SJCRH30 (cell line): ENCODE measurements around the gene SPAG6. TPM values are rescaled to one million over a fixed set of nuclear protein-coding genes. Genes with fewer than 3 reads are reported as not detected.
"Not testable (repeated sequence)": the region's sequence is repeated elsewhere in the genome, so short reads cannot be mapped to it uniquely, and the experiment has no call there.

Experiments used
- DNase-seq, 2 experiments: peaks; one replicate each; pipeline ENCODE4 v3.0.0-alpha.2; 2015 to 2020
- H3K27ac ChIP-seq: fragments of 250-450 bp; sonication (Bioruptor Pico); 2 replicates; pipeline ENCODE4 v1.5.1; 2020; ENCODE audit warnings: mild to moderate bottlenecking, moderate library complexity
- H3K27me3 ChIP-seq: fragments of 250-450 bp; sonication (Bioruptor Pico); 2 replicates; pipeline ENCODE4 v1.5.1; 2020; ENCODE audit warnings: mild to moderate bottlenecking, moderate library complexity
- H3K36me3 ChIP-seq: fragments of 250-450 bp; sonication (Bioruptor Pico); 2 replicates; pipeline ENCODE4 v1.5.1; 2020; ENCODE audit warnings: mild to moderate bottlenecking, moderate library complexity
- H3K4me1 ChIP-seq: fragments of 250-450 bp; sonication (Bioruptor Pico); 2 replicates; pipeline ENCODE4 v1.5.1; 2020; ENCODE audit warnings: mild to moderate bottlenecking, moderate library complexity
- H3K4me3 ChIP-seq: fragments of 250-450 bp; sonication (Bioruptor Pico); 2 replicates; pipeline ENCODE4 v1.5.1; 2020; ENCODE audit warnings: mild to moderate bottlenecking, moderate library complexity
- H3K9me3 ChIP-seq: fragments of 250-450 bp; sonication (Bioruptor Pico); replicated peaks from 2 replicates; pipeline ENCODE4 v1.5.1; 2020; ENCODE audit warnings: mild to moderate bottlenecking, moderate library complexity
- total RNA-seq: library from RNA; depleted of rRNA; stranded (reverse); fragments of >200 nt; shearing (Covaris generic); gene quantifications from 2 replicates; pipeline ENCODE4 v1.2.3, GENCODE V29; 2014; rRNA removed

The SPAG6 gene
- total RNA-seq: 0.25 and 1.3 TPM in 2 replicates

DNA sequence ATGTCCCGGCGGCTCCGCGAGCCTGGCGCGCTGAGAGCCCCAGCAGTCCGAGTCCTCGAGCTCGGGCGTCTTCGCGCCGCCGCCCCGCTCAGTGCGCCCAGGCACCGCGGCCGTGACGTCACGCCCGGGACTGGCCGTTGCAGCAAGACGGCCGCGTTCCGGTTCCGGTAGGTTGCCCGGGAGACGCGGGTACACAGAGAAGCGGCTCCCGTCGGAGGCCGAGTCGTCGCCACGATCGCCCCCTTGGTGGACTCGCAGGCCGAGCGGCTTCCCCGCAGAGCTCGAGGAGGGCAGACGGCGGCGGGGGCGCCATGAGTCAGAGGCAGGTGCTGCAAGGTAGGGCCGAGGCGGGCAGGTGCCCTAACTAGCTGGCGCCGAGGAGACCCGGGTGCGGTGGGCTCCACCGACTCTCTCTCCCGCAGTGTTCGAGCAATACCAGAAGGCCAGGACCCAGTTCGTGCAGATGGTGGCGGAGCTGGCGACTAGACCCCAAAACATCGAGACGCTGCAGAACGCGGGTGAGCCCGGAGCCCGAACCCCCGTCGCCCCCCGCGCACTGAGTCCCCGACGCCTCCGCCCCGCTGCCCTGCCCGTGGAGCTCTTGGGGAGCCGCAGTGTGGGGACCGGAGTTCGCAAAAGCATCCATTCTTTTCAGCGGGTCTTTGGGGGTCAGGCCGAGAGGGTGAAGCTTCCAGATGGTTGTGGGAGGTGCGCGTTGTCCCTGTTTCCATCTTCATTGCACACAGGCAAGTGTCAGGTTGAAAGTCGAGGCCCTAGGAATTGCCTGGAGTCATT, at the start of gene SPAG6:
Gene SPAG6 (plus strand): TSS at position 196 of the 795 bp plus-strand sequence. CDS start 116 bp downstream, at position 312.
- Histone ChIP-seq H3K27ac (no peak within 1 kb of the TSS), H3K9me3 (no peaks in the 10 kb centered on the region), H3K4me1 (peaks cover 3% of the 10 kb centered on the region; the same call in 1 of the 2 replicates), H3K27me3 (no peaks in the 10 kb centered on the region), H3K4me3 (no peak within 1 kb of the TSS), H3K36me3 (no peaks in the 10 kb centered on the region)
- DNase-seq: no peak

DNA sequence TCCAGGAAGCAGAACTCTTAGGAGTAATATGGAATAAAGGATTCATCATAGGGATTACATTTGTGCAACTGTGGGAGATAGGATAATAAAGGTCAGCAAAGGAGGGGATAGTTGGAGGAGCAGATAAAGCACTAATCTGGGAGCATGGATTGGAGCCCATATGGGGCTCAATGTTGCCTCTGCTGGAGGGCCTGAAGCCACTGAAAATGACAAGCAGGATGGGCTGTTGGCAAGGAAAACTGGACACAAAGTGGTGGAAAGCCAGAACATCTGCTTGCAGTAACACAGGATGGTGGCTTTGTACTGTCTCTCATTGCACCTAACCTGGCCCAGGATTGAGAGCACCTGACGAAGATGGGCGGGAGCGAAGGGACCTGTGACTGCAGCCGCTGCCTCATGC, 44.1 kb upstream of the SPAG6 start:
- no peak for DNase-seq
- Histone ChIP-seq H3K27ac (no peak overlapping the region), H3K36me3 (no peaks in the 10 kb centered on the region), H3K27me3 (no peaks in the 10 kb centered on the region), H3K9me3 (no peaks in the 10 kb centered on the region), H3K4me3 (no peak overlapping the region), H3K4me1 (no peaks in the 10 kb centered on the region)

DNA sequence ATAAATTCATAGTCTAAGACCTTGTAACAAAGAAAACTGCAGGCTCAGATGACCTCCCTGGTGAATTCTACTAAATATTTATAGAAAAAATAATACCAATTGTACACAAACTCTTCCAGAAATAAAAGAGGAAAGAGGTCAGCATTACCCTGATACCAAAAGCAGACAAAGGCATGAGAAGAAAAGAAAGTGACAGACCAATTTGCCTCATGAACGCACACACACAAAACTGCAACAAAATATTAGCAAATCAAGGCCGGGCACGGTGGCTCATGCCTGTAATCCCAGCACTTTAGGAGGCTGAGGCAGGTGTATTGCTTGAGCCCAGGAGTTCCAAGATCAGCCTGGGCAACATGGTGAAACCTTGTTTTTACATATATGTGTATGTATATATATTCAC, 41.8 kb upstream of the SPAG6 start:
- Histone ChIP-seq H3K4me3 (no peak overlapping the region), H3K4me1 (no peaks in the 10 kb centered on the region), H3K9me3 (no peaks in the 10 kb centered on the region), H3K27me3 (no peaks in the 10 kb centered on the region), H3K36me3 (no peaks in the 10 kb centered on the region), H3K27ac (no peak overlapping the region)
- no peak for DNase-seq

DNA sequence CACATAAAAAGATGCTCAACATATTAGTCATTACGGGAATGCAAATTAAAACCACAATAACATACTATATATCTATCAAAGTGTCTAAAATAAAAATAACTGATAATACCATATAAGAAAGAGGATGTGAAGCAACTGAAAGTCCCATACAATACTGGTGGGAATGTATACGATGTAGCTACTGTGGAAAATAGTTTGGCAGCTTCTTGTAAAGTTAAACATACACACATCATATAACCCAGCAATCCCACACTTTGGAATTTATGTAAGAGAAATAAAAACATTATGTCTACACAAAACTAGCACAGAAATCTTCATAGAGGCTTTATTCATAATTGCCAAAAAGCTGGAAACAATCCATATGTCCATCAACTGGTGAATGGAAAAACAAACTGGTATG, 39.6 kb upstream of the SPAG6 start:
- Histone ChIP-seq H3K36me3 (no peaks in the 10 kb centered on the region), H3K4me1 (no peaks in the 10 kb centered on the region), H3K27ac (no peak overlapping the region), H3K4me3 (no peak overlapping the region), H3K27me3 (no peaks in the 10 kb centered on the region), H3K9me3 (no peaks in the 10 kb centered on the region)
- DNase-seq: no peak

DNA sequence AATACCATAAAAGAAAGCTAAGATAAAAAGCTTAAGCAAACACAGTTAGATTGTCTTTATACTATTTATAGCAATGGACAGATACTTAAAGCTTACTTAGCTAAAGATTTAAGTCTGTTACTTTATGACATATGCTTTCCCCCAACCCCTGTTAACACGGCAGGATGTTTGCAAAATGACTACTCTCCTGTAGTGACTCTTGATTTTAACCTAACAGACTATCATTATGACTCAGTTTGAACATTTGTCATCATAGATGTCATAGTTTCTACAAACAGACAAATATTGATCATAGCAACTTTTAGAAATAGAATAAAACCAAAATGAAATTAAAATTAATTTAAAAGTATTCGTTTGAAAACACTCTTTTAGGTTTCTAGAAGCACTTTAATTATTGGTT, 36.9 kb upstream of the SPAG6 start:
- Histone ChIP-seq H3K9me3 (no peaks in the 10 kb centered on the region), H3K36me3 (no peaks in the 10 kb centered on the region), H3K4me1 (no peaks in the 10 kb centered on the region), H3K4me3 (no peak overlapping the region), H3K27me3 (no peaks in the 10 kb centered on the region), H3K27ac (no peak overlapping the region)
- DNase-seq: no peak

DNA sequence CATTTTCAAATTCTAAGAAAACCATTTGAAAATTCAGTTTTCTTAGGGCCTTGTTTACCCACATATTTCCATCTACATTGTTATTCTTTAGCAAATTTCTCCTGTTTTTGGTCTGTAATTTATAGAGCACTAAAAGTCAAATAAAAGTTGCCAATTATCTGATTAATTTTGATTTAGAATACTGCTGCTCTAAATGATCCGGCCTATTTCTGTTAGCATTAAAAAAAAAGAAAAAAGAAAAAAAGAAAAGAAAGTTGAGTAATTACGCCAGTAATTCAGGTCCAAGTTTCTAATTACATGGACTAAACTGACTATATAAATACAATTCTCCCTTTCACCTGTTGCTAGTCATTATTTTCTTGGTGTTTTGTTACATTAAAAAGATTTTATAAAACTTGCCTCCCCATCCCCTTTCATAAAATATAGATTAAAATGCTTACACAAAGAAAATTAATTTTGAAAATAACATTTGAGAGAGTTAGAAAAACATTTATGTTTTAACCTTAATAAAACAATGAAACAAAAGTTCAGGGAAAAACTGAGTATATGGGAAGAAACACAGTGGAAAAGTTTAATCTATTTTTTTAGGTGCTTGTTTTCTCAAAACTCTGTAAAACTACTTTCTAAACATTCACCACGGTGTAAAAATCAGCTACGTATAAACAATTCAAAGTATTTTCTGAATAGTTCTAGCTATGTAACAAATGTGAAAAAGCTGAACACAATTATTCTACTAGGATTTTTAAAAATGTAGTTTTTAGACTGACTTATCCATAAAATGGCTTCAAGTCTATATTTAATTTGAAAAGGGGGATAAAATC, 35.9 kb upstream of the SPAG6 start:
- Histone ChIP-seq H3K4me3 (no peak overlapping the region), H3K27ac (no peak overlapping the region), H3K9me3 (no peaks in the 10 kb centered on the region), H3K4me1 (no peaks in the 10 kb centered on the region), H3K27me3 (no peaks in the 10 kb centered on the region), H3K36me3 (no peaks in the 10 kb centered on the region)
- DNase-seq: no peak

DNA sequence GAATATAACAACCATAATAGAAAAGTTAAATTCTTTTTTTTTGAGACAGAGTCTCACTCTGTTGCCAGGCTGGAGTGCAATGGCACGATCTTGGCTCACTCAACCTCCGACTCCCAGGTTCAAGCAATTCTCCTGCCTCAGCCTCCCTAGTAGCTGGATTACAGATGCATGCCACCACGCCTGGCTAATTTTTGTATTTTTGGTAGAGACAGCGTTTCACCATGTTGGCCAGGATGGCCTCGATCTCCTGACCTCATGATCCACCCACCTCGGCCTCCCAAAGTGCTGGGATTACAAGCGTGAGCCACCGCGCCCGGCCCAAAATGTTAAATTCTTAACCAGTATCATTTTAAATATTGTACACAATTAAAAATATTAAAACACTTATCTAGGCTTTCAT, 35.3 kb upstream of the SPAG6 start:
- not testable (repeated sequence) for H3K4me1 ChIP-seq, H3K27ac ChIP-seq, DNase-seq, H3K4me3 ChIP-seq, H3K9me3 ChIP-seq, H3K27me3 ChIP-seq, H3K36me3 ChIP-seq

DNA sequence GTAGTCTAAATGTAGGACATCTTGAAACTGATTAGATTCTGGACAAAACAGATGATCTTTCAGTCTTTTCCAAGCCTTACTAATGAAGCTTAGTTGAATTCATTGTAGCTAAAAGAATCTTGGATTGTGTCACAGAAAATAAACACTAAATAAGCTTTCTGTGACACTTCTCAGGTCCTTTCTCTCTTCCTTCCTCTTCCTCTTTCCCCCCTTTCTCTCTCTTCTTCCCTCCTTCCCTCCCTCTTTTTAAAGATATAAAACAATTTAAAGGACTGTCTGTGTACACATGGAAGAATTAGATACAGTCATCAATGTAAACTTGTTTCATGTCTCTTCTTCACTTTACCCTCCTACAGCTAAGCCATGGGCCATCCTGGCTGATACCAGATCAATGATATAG, 34.4 kb upstream of the SPAG6 start:
- no peaks in the 10 kb centered on the region for H3K4me1 ChIP-seq
- no peaks in the 10 kb centered on the region for H3K27me3 ChIP-seq
- H3K27ac ChIP-seq: no peak overlapping the region
- DNase-seq: no peak
- H3K36me3 ChIP-seq: no peaks in the 10 kb centered on the region
- H3K9me3 ChIP-seq: no peaks in the 10 kb centered on the region
- no peak overlapping the region for H3K4me3 ChIP-seq

DNA sequence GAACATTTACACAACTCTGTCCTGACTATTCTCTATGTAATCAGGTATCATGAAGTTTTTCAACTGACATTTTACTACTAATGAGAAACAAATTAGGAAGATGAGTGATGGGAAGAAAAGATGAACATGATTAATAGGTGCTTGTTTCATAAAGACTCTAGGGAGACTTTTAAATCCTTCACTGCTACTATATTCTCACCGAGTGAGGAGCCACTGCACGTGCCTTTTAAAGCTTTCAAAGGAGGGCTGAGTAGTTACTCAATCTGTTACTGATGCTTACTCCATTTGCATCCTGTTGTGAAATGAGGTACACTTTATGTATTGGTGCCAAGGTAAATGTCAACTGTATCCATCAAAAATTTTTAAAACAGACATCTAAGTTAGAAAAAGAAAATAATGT, 30.4 kb upstream of the SPAG6 start:
- Histone ChIP-seq H3K36me3 (no peaks in the 10 kb centered on the region), H3K4me3 (no peak overlapping the region), H3K4me1 (peaks cover 10% of the 10 kb centered on the region; the same call in 1 of the 2 replicates), H3K27me3 (no peaks in the 10 kb centered on the region), H3K27ac (no peak overlapping the region), H3K9me3 (no peaks in the 10 kb centered on the region)
- no peak for DNase-seq

DNA sequence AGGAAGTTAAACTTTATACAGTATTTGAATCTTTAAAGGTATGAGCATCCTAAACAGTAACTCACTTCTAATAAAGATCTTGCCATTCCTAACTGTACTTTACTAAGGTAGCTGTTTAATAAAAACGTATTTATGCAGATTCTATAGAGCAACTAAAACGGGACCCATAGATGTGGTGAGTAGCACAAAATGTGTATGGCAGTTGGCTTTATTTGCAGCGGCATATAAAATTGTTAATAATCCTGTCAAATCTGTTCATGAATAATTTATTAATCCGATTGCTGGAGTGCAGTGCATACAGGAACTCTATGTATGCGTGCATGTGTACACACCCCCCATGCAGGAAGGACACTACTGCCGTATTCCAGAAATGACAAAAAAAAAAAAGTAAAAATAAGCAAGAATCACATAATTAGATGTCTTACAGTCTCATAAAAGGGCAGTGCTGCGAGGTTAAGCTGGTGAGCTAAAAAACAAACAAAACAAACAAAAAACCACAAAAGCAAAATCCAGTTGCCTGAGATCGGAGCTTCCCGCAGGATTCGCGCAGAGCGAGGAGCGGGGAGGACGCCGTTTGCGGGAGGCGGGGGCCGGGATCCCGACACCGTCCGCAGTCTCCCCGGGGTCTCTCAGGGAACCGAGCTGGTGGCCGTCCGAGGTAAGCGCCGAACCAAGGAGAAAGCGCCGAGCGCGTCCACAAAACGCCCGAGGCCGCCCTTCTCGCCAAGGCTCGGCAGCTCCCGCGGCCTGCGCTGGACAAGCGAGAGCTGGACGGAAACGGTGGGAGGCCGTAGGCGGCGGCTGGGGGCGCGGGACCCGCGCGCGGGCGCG, 29.6 kb upstream of the SPAG6 start:
- H3K36me3 ChIP-seq: no peaks in the 10 kb centered on the region
- H3K4me3 ChIP-seq: peak overlapping the region; percentile 97
- peak; percentile 55 to 62 for DNase-seq
- peaks cover 12% of the 10 kb centered on the region; the same call in 1 of the 2 replicates for H3K4me1 ChIP-seq
- peak overlapping the region; percentile 84 for H3K27ac ChIP-seq
- H3K27me3 ChIP-seq: no peaks in the 10 kb centered on the region
- H3K9me3 ChIP-seq: no peaks in the 10 kb centered on the region

DNA sequence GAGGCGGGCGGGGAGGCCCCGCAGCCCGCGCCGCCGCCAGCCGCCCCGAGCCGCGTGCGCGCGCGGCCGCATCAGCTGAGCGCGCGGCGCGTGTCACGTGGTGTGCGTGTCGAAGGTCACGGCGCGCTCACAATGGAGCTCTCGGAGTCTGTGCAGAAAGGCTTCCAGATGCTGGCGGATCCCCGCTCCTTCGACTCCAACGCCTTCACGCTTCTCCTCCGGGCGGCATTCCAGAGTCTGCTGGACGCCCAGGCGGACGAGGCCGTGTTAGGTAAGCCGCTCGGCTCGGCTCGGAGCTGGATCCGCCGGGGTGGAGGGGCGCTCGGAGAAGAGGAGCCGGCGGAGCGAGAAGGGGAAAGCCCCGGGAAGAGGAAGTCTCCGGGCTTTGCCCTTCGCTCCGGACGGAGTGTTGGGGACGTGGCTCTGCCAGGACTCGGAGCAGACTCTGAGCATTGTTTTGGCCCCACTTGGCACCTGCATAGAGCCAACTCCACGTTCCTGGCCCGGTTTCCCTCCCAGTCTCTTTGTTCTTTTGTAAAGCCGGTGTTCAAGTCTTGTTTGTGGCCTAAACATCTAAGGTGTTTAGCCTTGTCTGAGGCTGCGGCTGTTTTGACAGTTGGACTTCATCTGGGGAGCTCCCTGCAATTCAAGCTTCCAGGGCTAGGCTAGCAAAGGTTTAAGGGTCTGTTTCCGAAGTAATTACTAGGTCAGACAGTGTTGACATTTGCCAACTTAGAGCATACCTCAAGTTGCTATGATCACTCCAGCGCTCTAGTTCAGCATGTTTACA, 28.8 kb upstream of the SPAG6 start, which contains the start of gene COMMD3:
Gene COMMD3 (plus strand): TSS at position 103 of the 790 bp plus-strand sequence. CDS start 30 bp downstream, at position 133.
- Histone ChIP-seq H3K4me1 (peaks cover 12% of the 10 kb centered on the region; the same call in 1 of the 2 replicates), H3K27me3 (no peaks in the 10 kb centered on the region), H3K4me3 (peak within 1 kb of the TSS; percentile 97), H3K27ac (peak within 1 kb of the TSS; percentile 84), H3K9me3 (no peaks in the 10 kb centered on the region), H3K36me3 (0 out of 2 replicates have a peak, but pooled peaks cover 2% of the 10 kb centered on the region)
- DNase-seq: peak; percentile 80 to 89

DNA sequence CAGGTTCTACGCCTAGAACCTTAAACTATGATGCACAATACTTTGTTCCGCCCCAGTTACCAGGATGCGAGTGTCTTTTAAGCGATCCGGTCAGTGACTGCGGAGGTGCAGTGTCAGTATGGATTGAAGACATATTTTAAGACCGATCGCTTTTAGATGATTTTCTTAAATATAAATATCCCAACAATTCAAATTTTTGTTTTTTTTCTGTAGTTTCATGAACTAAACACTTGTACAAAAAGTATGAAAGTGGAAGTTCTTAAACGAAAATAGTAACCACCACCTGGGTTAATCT, 28.3 kb upstream of the SPAG6 start:
- peak overlapping the region; percentile 84; the same call in 1 of the 2 replicates for H3K27ac ChIP-seq
- H3K36me3 ChIP-seq: 0 out of 2 replicates have a peak, but pooled peaks cover 2% of the 10 kb centered on the region
- DNase-seq: no peak
- peaks cover 12% of the 10 kb centered on the region; the same call in 1 of the 2 replicates for H3K4me1 ChIP-seq
- H3K9me3 ChIP-seq: no peaks in the 10 kb centered on the region
- peak overlapping the region; percentile 97 for H3K4me3 ChIP-seq
- peaks cover under 1% of the 10 kb centered on the region for H3K27me3 ChIP-seq

DNA sequence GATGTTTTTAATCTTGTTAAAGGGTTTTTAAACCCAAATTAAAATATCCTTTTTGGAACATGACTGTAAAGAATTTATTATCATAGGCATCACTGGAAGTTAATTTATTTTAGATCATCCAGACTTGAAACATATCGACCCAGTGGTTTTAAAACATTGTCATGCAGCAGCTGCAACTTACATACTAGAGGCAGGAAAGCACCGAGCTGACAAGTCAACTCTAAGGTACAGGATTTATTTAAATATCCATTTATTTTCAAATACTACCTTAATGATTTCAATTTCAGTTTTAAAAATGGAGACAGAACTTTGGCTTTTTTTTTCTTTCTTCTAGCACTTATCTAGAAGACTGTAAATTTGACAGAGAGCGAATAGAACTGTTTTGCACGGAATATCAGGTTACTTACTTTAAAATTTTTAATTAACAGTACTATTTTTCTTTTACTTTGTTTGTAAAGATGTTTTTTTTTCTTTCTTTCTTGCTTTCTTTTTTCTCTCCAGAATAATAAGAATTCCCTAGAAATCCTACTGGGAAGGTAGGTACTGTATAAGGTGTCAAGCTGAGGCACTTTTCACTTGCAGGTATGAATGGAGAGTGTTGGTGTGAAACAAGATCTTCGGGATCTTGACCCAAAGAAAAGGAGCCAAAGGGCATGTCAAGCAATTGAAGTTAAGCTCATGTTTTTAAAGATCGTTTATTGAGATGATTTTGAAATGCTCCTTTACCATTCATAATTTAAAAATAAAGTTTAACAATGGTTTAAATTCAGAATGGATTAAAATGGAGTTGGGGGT, 27.3 kb upstream of the SPAG6 start:
- H3K4me1 ChIP-seq: peaks cover 16% of the 10 kb centered on the region
- no peak overlapping the region for H3K27ac ChIP-seq
- H3K36me3 ChIP-seq: 0 out of 2 replicates have a peak, but pooled peaks cover 2% of the 10 kb centered on the region
- DNase-seq: no peak
- H3K27me3 ChIP-seq: peaks cover 6% of the 10 kb centered on the region
- H3K9me3 ChIP-seq: no peaks in the 10 kb centered on the region
- peak overlapping the region; percentile 97 for H3K4me3 ChIP-seq
